Transverse colon (tissue), 4 donors: ENCODE results near the gene NCS1. TPM values are rescaled to one million over a fixed set of nuclear protein-coding genes. Genes with fewer than 3 reads are reported as not detected.
A peak's percentile ranks its signal among the peaks of the same experiment; 100 is the strongest.

Source experiments
- DNase-seq: peaks from one replicate; pipeline ENCODE4 v3.0.0-alpha.2; 2019
- H3K27ac ChIP-seq, 4 donors: fragments of 200-600 bp; sonication (generic); 2 replicates each; pipeline ENCODE4 v1.5.1; 2016 to 2018; ENCODE audit warnings: inconsistent platforms in 4 of 4
- H3K27me3 ChIP-seq: fragments of 200-600 bp; sonication (generic); 2 replicates; pipeline ENCODE4 v1.5.1; 2017; ENCODE audit warnings: inconsistent platforms
- H3K36me3 ChIP-seq, 4 donors: fragments of 200-600 bp; sonication (generic); 2 replicates each; pipeline ENCODE4 v1.5.1; 2017 to 2019; ENCODE audit warnings: inconsistent platforms in 4 of 4
- H3K4me1 ChIP-seq, 4 donors: fragments of 200-600 bp; sonication (generic); 2 replicates each; pipeline ENCODE4 v1.5.1; 2017 to 2020; ENCODE audit warnings: inconsistent platforms in 4 of 4
- H3K4me3 ChIP-seq, 4 donors: fragments of 200-600 bp; sonication (generic); 1 replicate in 1 of 4; 2 replicates in 3 of 4; pipeline versions ENCODE4 v1.5.1 to v1.6.1; 2017 to 2019; ENCODE audit warnings: inconsistent platforms in 4 of 4
- H3K9me3 ChIP-seq, 2 donors: fragments of 200-600 bp; sonication (generic); 2 replicates each; pipeline ENCODE4 v1.5.1; 2017 to 2019; ENCODE audit warnings: inconsistent platforms in 2 of 2
- EP300 ChIP-seq: sonication (generic); formaldehyde crosslinking; IDR thresholded peaks from one replicate; pipeline ENCODE4 v1.6.1; 2017; ENCODE audit warnings: antibody characterized with exemption, low read depth
- POLR2A ChIP-seq: fragments of 450-650 bp; IDR thresholded peaks from one replicate; pipeline ENCODE4 v1.6.1; 2016; ENCODE audit warnings: antibody characterized with exemption, mild to moderate bottlenecking, moderate library complexity
- POLR2AphosphoS5 ChIP-seq, 3 donors: sonication (generic); formaldehyde crosslinking; IDR thresholded peaks; one replicate each; pipeline ENCODE4 v1.6.1; 2016; ENCODE audit warnings: antibody characterized with exemption in 3 of 3
- WGBS, 2 donors: methylation state at CpG; one replicate each; pipeline ENCODE4 v1.1.5; 2018; ENCODE audit warnings: low coverage in 1 of 2; 5-methylcytosine and 5-hydroxymethylcytosine counted together
- in situ Hi-C, 4 donors: fragments of 200-750 bp; cut with MboI; loops; one replicate each; pipeline versions ENCODE4 v1.15.0 to v1.15.1; 2017; ENCODE audit warnings: low sequenced_read_pairs in 3 of 4, low pct_ligation_motif_present in 1 of 4, low pct_unique_long_range_greater_than_20kb in 1 of 4
- intact Hi-C: fragments of 100-400 bp; cut with DNase I; formaldehyde crosslinking; loops from one replicate; pipeline ENCODE4 v1.15.1; 2023; ENCODE audit warnings: low total_unique reads
- total RNA-seq, 4 donors: library from RNA; depleted of rRNA; stranded (reverse); fragments of >200 nt; gene quantifications; one replicate each; pipeline ENCODE4 v1.1.0, GENCODE V29; 2016
- TF ChIP-seq, protein P1 (sequence below), 5 experiments: fragments of 200-600 bp in 3 of 5; fragments of 450-650 bp in 2 of 5; sonication (generic) in 3 of 5; IDR thresholded peaks; 1 replicate in 2 of 5; 2 replicates in 3 of 5; pipeline ENCODE4 v1.5.1; 2016 to 2017; ENCODE audit warnings: antibody characterized with exemption in 5 of 5, inconsistent platforms in 3 of 5, mild to moderate bottlenecking in 2 of 5, moderate library complexity in 1 of 5

Gene NCS1
- total RNA-seq, 4 donors from 2014 or later, result 11.9 to 66.5 (median 25.9) TPM

DNA sequence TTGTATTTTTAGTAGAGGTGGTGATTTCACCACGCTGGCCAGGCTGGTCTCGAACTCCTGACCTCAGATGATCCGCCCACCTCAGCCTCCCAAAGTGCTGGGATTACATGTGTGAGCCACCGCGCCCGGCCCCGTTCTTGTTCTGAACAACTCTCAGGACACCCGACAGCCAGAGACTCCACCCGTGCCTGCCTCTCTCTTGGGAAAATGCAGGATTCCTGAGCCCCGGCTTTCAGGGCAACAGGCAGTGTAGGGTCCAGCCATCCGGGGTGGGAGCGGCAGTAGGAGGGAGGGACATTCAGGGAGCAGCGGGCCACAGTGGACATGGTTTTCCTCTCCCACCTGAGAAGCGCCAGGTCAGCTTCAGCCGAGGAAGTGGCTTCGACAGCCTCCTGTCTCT is 34.4 kb downstream of the NCS1 start:
- no peaks in the 10 kb centered on the region for H3K9me3 ChIP-seq
- no peak for TF ChIP-seq POLR2A
- 84% methylated on average over 16 of the region's 16 CpGs; no CpG with 5 or more reads in 1 of the 2 donors for WGBS, 2 donors
- no peak overlapping the region for H3K4me3 ChIP-seq
- no peak for DNase-seq
- H3K27ac ChIP-seq, result peak overlapping the region in 3 of 4 donors; percentile 65 to 76 (median 71)
- no peaks in the 10 kb centered on the region for H3K27me3 ChIP-seq
- intact Hi-C loops, result no loop called here
- peaks cover 0 to 3% (median 0%) of the 10 kb centered on the region in 4 donors for H3K4me1 ChIP-seq
- no peaks in the 10 kb centered on the region for H3K36me3 ChIP-seq
- in situ Hi-C loops, result no loop called here

DNA sequence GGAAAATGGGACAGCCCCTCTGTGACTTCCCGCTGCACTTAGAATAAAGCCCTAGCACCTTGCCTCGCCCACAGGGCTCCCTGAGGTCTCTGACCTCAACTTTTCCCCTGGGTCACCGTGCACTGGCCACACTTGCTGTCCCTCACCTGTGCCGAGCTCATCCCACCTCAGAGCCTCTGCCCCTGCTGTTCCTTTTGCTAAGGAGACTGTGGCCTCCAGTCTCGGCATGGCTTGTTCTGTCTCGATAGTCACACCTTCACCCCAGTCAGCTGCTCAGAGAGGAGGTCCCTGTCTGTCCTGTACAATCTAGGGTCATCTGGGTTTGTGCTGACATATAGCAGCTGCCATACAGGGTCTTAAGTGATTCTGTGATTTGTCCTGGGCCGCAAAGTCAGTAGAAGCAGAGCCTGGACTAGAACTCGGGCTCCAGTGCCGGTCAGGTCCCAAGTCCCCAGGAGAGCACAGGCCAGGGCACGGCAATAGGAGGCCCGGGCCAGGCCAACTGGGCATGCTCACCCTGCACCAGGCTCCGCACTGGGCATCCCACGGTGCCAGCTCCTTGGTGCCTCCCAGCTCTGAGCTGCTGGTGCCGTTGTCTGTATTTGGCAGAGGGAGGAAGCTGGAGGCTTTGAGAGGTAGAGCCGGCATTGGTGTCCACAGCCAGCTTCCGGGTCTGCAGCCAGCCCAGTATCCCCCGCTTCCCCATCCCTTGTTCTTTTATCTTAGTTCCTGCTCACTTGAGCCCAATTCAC is 35.2 kb downstream of the NCS1 start:
- DNase-seq, result no peak
- Histone ChIP-seq H3K9me3 (no peaks in the 10 kb centered on the region), H3K27ac (peak overlapping the region; percentile 5 to 76 (median 68)), H3K4me1 (peaks cover 0 to 3% (median 0%) of the 10 kb centered on the region in 4 donors), H3K27me3 (no peaks in the 10 kb centered on the region), H3K4me3 (no peak overlapping the region), H3K36me3 (no peaks in the 10 kb centered on the region)
- TF ChIP-seq POLR2AphosphoS5 (IDR thresholded peaks at IDR 0.05) (no peak), POLR2A (no peak), EP300 (no peak)
- TF ChIP-seq, protein P1, sequence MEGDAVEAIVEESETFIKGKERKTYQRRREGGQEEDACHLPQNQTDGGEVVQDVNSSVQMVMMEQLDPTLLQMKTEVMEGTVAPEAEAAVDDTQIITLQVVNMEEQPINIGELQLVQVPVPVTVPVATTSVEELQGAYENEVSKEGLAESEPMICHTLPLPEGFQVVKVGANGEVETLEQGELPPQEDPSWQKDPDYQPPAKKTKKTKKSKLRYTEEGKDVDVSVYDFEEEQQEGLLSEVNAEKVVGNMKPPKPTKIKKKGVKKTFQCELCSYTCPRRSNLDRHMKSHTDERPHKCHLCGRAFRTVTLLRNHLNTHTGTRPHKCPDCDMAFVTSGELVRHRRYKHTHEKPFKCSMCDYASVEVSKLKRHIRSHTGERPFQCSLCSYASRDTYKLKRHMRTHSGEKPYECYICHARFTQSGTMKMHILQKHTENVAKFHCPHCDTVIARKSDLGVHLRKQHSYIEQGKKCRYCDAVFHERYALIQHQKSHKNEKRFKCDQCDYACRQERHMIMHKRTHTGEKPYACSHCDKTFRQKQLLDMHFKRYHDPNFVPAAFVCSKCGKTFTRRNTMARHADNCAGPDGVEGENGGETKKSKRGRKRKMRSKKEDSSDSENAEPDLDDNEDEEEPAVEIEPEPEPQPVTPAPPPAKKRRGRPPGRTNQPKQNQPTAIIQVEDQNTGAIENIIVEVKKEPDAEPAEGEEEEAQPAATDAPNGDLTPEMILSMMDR (IDR thresholded peaks at IDR 0.05), result no peak
- intact Hi-C loops, result no loop called here
- 80 to 82% methylated on average over 2 to 17 of the region's 17 CpGs for WGBS, 2 donors
- in situ Hi-C loops, result no loop called here

GRCh38 chr9:130208600-130209347 is 36.6 kb downstream of the NCS1 start:
- no peaks in the 10 kb centered on the region for H3K9me3 ChIP-seq
- no peak for DNase-seq
- in situ Hi-C loops (no loop called here), intact Hi-C loops (no loop called here)
- peaks cover 0 to 3% (median under 1%) of the 10 kb centered on the region in 4 donors for H3K4me1 ChIP-seq
- H3K4me3 ChIP-seq, result no peak overlapping the region
- no peaks in the 10 kb centered on the region for H3K27me3 ChIP-seq
- peak overlapping the region; percentile 25 to 76 (median 68) for H3K27ac ChIP-seq
- no peaks in the 10 kb centered on the region for H3K36me3 ChIP-seq
- 80% methylated on average over 26 of the region's 26 CpGs; no CpG with 5 or more reads in 1 of the 2 donors for WGBS, 2 donors
- TF ChIP-seq POLR2A (no peak), POLR2AphosphoS5 (IDR thresholded peaks at IDR 0.05) (no peak), EP300 (no peak)
- TF ChIP-seq, protein P1 (IDR thresholded peaks at IDR 0.05), result no peak

- Histone ChIP-seq H3K4me3 (no peak overlapping the region), H3K27me3 (no peaks in the 10 kb centered on the region), H3K27ac (peak overlapping the region; percentile 25 to 76 (median 68)), H3K36me3 (no peaks in the 10 kb centered on the region), H3K4me1 (peaks cover 0 to 4% (median 2%) of the 10 kb centered on the region in 4 donors), H3K9me3 (no peaks in the 10 kb centered on the region)
- WGBS, 2 donors, result 44 to 73% methylated on average over 3 to 14 of the region's 14 CpGs
- TF ChIP-seq EP300 (no peak), POLR2A (no peak), POLR2AphosphoS5 (IDR thresholded peaks at IDR 0.05) (no peak)
- TF ChIP-seq, protein P1 (IDR thresholded peaks at IDR 0.05), result no peak
- intact Hi-C loops (no loop called here), in situ Hi-C loops (no loop called here)
- no peak for DNase-seq
These were observed 37.2 kb downstream of the NCS1 start for GRCh38 chr9:130209422-130209821.
